GM19328 (cell line): Measurements from ENCODE around the gene ZNF532.
"Not testable (repeated sequence)": the region's sequence is repeated elsewhere in the genome, so short reads cannot be mapped to it uniquely, and the experiment has no call there.

ENCODE experiments used
- ATAC-seq: cut with Tn5 transposase; IDR thresholded peaks from one replicate; pipeline ENCODE4 v1.9.1; 2021; ENCODE audit warnings: mild to moderate bottlenecking, moderate library complexity; ENCODE audit not compliant: unreplicated experiment

The ZNF532 gene

GRCh38 chr18:58901143-58901542 is 36.5 kb downstream of the ZNF532 start:
- no peak for ATAC-seq

DNA sequence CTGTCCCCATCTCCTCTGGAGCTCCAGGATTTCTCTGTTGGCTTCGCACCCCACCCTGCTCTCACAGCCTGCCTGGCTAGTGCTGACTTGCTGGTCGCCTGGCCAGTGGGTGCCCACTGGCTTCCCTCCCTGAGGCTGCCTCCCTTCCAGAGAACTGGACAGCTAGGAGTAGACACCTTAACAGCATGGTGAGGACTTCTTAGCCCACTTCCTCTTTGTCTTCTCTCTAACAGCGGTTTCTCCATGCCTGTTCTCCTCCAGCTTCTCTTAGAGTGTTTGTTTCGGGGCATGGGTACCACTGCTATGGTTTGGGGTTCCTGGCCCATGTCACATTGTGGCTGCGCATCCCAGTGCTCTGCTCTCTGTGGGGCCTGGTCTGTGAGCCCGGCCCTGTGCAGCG is 37.1 kb downstream of the ZNF532 start:
- ATAC-seq, result no peak

DNA sequence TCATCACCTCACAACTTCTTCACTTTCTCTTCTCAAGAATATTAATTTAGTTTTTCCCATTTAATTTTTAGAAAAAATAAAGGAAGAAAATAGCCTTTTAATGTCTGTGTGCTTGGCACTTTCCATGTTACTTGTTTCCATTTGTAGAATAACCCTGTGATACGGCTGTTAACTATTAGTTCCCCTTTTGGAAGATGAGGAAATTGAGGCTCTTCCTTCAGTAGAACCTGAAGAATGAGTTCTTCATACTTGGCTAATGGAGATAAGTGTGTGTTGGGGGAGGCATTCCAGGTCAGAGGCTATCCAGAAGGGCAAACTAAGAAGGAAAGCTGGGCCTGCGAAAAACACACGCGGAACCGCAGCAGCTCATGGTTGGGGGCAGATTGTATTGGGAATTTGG is 38.3 kb downstream of the ZNF532 start:
- ATAC-seq, result no peak

DNA sequence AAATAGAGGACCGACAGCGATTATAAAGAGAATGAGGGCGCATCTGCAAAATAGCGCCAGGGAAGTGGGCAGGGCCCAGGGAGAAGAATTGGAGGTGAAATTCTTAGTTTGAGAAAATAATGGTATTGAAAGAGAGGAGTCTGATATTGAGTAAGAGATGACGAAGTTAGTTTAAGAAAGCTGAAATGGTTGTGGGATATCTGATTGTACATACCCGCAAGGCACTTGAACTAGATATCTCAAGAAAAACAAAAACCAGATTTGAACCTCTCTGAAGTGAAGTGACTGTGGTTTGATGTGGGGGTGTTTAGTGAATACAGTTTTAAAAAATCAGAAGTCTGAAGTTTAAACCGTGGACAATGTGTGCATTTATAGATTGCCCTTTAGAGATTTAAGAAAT is 38.9 kb downstream of the ZNF532 start:
- no peak for ATAC-seq

GRCh38 chr18:58905777-58906428 is 41.2 kb downstream of the ZNF532 start:
- ATAC-seq, result no peak

DNA sequence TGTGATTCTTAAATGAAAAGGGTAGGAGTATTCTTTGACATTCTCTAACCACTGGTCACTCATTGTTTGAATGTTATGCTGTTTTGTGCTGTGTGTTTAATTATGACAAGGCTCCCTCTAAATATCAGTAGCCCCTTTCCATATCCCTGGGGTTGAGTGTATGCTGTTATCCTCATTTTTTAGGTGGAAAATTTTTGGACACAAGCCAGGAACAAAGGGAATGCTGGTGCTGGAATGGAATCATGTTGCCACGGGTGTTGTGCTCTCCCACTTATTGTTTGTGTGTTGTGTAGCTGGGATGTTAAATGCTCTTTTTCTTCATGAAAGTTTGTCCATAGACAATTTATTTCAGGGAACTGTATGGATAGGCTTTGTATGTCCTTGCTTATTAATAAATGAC is 43.3 kb downstream of the ZNF532 start:
- no peak for ATAC-seq

DNA sequence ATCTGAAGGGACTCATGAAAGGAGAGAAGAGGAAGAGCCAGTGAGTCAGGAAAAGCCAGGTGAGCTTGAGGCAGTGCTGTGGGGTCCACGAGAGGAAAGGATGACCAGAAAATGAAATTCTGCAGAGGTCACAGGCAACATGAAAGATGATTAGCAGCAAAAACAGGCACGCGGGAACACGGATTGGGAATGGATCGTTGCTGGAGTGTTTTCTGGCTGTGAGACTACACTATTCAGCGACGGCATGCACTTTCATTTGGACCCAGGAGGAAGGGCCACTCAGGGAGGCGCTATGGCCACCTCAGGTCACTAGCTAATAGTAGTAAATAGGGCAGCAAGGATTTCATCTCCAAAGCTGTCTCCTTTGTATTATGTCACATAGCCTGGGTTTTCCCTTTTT is 44.8 kb downstream of the ZNF532 start:
- ATAC-seq, result no peak

DNA sequence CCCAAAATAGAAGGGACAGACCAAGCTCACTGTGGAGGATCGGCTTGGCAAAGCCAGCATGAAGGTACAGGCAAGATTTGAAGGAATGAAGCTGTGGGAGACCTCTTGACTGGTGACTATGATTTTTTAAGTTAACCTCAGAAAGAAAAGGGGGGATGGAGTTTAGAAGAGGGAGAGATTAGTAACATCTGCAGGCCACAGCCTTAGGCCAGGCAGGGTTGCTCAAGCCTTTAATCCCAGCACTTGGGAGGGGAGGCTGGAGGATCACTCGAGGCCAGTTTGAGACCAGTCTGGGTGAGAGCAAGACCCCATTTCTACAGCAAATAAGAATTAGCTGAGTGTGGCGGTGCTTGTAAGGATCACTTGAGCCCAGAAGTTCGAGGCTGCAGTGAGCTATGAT is 46.6 kb downstream of the ZNF532 start:
- no peak for ATAC-seq

GRCh38 chr18:58911766-58912165 is 47.1 kb downstream of the ZNF532 start:
- no peak for ATAC-seq

GRCh38 chr18:58915006-58915799 is 50.5 kb downstream of the ZNF532 start:
- ATAC-seq, result no peak

DNA sequence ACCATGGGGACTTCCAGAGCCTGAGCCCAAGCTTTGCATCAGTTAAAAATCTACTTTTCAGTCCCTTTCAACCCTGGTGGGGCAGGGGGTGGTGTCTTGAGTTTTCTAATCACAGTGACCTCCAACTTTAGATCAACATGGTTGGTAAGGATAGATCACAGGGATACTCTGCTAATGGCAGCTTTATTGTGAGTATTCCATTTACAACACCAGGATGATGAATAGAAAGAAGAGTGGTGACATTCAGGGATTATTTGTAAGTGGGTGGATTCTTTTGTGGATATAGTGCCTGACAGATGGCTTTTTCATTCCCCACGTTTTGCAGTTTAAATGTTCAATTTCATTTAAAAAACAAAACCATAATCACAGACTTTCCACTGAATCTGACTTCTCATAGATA is 51.3 kb downstream of the ZNF532 start:
- no peak for ATAC-seq

DNA sequence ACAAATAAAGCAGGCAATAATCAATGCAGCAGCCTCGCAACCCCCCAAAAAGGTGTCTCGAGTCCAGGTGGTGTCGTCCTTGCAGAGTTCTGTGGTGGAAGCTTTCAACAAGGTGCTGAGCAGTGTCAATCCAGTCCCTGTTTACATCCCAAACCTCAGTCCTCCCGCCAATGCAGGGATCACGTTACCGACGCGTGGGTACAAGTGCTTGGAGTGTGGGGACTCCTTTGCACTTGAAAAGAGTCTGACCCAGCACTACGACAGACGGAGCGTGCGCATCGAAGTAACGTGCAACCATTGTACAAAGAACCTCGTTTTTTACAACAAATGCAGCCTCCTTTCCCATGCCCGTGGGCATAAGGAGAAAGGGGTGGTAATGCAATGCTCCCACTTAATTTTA is 55.3 kb downstream of the ZNF532 start:
- not testable (repeated sequence) for ATAC-seq

GRCh38 chr18:58922995-58923394 is 58.3 kb downstream of the ZNF532 start:
- no peak for ATAC-seq

DNA sequence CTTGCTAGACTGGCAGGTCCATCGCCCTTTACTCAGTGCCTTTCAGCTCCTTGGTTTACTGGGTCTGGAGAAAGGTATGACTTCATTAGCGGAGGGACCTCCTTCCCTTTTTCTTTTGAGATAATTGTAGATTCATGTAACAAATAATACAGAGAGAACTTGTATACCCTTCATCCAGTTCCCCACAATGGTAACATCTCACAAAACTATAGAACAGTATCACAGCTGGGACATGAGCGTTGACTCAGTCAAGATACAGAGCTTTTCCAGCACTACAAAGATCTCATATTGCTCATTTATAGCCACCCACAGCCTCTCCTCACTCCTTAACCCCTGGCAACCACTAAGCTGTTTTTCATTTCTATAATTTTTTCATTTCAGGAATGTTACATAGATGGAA is 59.8 kb downstream of the ZNF532 start:
- no peak for ATAC-seq

- ATAC-seq, result no peak
Measured at GRCh38 chr18:58927659-58928058, 63.0 kb downstream of the ZNF532 start.

- ATAC-seq, result no peak
Measured at GRCh38 chr18:58928386-58928785, 63.7 kb downstream of the ZNF532 start.

GRCh38 chr18:58929206-58929605 is 64.5 kb downstream of the ZNF532 start:
- ATAC-seq, result no peak

DNA sequence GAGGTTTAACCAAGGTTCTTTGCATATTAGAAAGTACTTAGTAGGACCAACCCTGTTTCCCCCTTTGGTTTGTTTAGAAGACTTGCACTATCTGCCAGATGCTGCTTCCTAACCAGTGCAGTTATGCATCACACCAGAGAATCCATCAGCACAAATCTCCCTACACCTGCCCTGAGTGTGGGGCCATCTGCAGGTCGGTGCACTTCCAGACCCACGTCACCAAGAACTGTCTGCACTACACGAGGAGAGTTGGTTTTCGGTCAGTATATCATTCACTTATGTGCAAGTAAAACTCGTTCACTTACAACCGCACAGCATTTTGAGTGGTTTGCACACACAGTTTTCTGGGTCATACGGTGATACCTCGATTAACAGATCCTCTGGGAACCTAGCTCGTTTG is 69.7 kb downstream of the ZNF532 start:
- no peak for ATAC-seq

DNA sequence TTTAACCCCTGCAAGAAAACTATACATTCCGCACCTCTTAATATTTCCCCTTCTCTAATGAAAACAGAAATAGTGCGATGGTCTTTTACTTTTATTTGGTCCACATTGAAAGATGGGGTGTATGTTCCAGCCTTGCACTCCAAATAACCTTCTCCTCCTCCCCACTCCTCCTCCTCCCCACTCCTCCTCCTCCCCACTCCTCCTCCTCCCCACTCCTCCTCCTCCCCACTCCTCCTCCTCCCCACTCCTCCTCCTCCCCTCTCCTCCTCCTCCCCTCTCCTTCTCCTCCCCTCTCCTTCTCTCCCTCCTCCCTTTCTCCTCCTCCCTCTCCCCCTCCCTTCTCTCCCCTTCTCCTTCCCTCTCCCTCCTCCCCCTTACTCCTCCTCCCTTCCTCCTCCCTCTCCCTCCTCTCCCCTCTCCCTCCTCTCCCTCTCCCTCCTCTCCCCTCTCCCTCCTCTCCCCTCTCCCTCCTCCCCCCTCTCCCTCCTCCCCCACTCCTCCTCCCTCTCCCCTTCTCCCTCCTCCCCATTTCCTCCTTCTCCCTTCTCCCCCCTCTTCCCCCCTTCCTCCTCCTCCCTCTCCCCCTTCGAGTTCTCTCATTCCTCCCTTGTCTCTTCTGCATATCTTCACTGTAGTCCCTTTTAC is 70.4 kb downstream of the ZNF532 start:
- ATAC-seq, result no peak

GRCh38 chr18:58937071-58937886 is 72.6 kb downstream of the ZNF532 start:
- ATAC-seq, result no peak

- ATAC-seq, result no peak
Measured at GRCh38 chr18:58937887-58938267, 73.2 kb downstream of the ZNF532 start.
